Loucy (cell line): Measurements from ENCODE around the gene GAB2.

Source experiments
- H2AFZ ChIP-seq: fragments of 200-600 bp; sonication (generic); 2 replicates; pipeline ENCODE4 v1.6.0; 2016; ENCODE audit warnings: antibody characterized with exemption, mild to moderate bottlenecking, low read length, moderate library complexity
- H3F3A ChIP-seq: fragments of 200-600 bp; 2 replicates; pipeline ENCODE4 v1.6.0; 2016; ENCODE audit warnings: antibody characterized with exemption, low read depth, mild to moderate bottlenecking
- H3K27me3 ChIP-seq: fragments of 200-600 bp; sonication (generic); 2 replicates; pipeline ENCODE4 v1.6.1; 2014; ENCODE audit warnings: low read length, mild to moderate bottlenecking; ENCODE audit not compliant: insufficient read depth, poor library complexity, severe bottlenecking
- H3K36me3 ChIP-seq: fragments of 200-600 bp; sonication (generic); 2 replicates; pipeline ENCODE4 v1.6.1; 2016; ENCODE audit warnings: low read length; ENCODE audit not compliant: insufficient read depth
- H3K4me1 ChIP-seq: fragments of 200-600 bp; sonication (generic); 2 replicates; pipeline ENCODE4 v1.5.1; 2014; ENCODE audit warnings: low read length, mild to moderate bottlenecking; ENCODE audit not compliant: insufficient read depth, poor library complexity, severe bottlenecking
- H3K4me2 ChIP-seq: fragments of 200-600 bp; sonication (generic); 2 replicates; pipeline ENCODE4 v1.6.0; 2014; ENCODE audit warnings: antibody characterized with exemption, low read length, low read depth, mild to moderate bottlenecking; ENCODE audit not compliant: poor library complexity, severe bottlenecking
- H3K4me3 ChIP-seq: fragments of 200-600 bp; sonication (generic); 2 replicates; pipeline ENCODE4 v1.5.1; 2014; ENCODE audit warnings: low read length, mild to moderate bottlenecking, mixed read lengths; ENCODE audit not compliant: poor library complexity, severe bottlenecking
- H3K79me2 ChIP-seq: fragments of 200-600 bp; sonication (generic); 2 replicates; pipeline ENCODE4 v1.6.1; 2014; ENCODE audit warnings: low read length; ENCODE audit not compliant: insufficient read depth
- H3K9ac ChIP-seq: fragments of 200-600 bp; sonication (generic); 2 replicates; pipeline ENCODE4 v1.6.0; 2014; ENCODE audit warnings: mild to moderate bottlenecking, low read depth, low read length, moderate library complexity; ENCODE audit not compliant: poor library complexity, severe bottlenecking
- H3K9me2 ChIP-seq: fragments of 200-600 bp; sonication (generic); replicated peaks from 2 replicates; pipeline ENCODE4 v1.6.1; 2016; ENCODE audit warnings: low read depth, low read length, mixed read lengths
- H3K9me3 ChIP-seq: fragments of 200-600 bp; sonication (generic); 2 replicates; pipeline ENCODE4 v1.6.1; 2014; ENCODE audit warnings: mild to moderate bottlenecking, antibody characterized with exemption, low read length, low read depth; ENCODE audit not compliant: insufficient read depth
- H4K20me1 ChIP-seq: fragments of 200-600 bp; sonication (generic); 2 replicates; pipeline ENCODE4 v1.6.0; 2014; ENCODE audit warnings: antibody characterized with exemption, low read length, mild to moderate bottlenecking; ENCODE audit not compliant: insufficient read depth, poor library complexity, severe bottlenecking
- CTCF ChIP-seq: fragments of 200-600 bp; sonication (generic); conservative IDR thresholded peaks from 2 replicates; pipeline ENCODE4 v1.5.1; 2014; ENCODE audit warnings: mild to moderate bottlenecking, antibody characterized with exemption, low read length
- EZH2phosphoT487 ChIP-seq: fragments of 200-600 bp; IDR thresholded peaks from 2 replicates; pipeline ENCODE4 v1.6.1; 2018; ENCODE audit warnings: antibody characterized with exemption, mild to moderate bottlenecking, moderate library complexity, borderline replicate concordance

GAB2 gene

GRCh38 chr11:78259777-78260487 is 157.7 kb downstream of the GAB2 start:
- H3K79me2 ChIP-seq, result no peaks in the 10 kb centered on the region
- no peak overlapping the region for H3K4me2 ChIP-seq
- H3F3A ChIP-seq, result no peaks in the 10 kb centered on the region
- no peak overlapping the region for H3K4me3 ChIP-seq
- no peaks in the 10 kb centered on the region for H3K27me3 ChIP-seq
- no peaks in the 10 kb centered on the region for H3K4me1 ChIP-seq
- H3K9me2 ChIP-seq, result no peaks in the 10 kb centered on the region
- no peak overlapping the region for H2AFZ ChIP-seq
- no peak overlapping the region for H3K9ac ChIP-seq
- no peaks in the 10 kb centered on the region for H3K36me3 ChIP-seq
- TF ChIP-seq EZH2phosphoT487 (no peak), CTCF (no peak)
- no peaks in the 10 kb centered on the region for H4K20me1 ChIP-seq
- H3K9me3 ChIP-seq, result no peaks in the 10 kb centered on the region

GRCh38 chr11:78257654-78258053 is 160.0 kb downstream of the GAB2 start:
- Histone ChIP-seq H3K4me3 (no peak overlapping the region), H4K20me1 (no peaks in the 10 kb centered on the region), H3K9me2 (no peaks in the 10 kb centered on the region), H3F3A (no peaks in the 10 kb centered on the region), H3K9me3 (no peaks in the 10 kb centered on the region), H3K79me2 (no peaks in the 10 kb centered on the region), H3K4me1 (no peaks in the 10 kb centered on the region), H2AFZ (no peak overlapping the region), H3K36me3 (no peaks in the 10 kb centered on the region), H3K4me2 (no peak overlapping the region), H3K9ac (no peak overlapping the region), H3K27me3 (no peaks in the 10 kb centered on the region)
- TF ChIP-seq CTCF (no peak), EZH2phosphoT487 (no peak)

GRCh38 chr11:78256962-78257361 is 160.7 kb downstream of the GAB2 start:
- no peaks in the 10 kb centered on the region for H3K4me1 ChIP-seq
- H3K9me3 ChIP-seq, result no peaks in the 10 kb centered on the region
- no peaks in the 10 kb centered on the region for H3K36me3 ChIP-seq
- H4K20me1 ChIP-seq, result no peaks in the 10 kb centered on the region
- H2AFZ ChIP-seq, result no peak overlapping the region
- no peaks in the 10 kb centered on the region for H3F3A ChIP-seq
- no peaks in the 10 kb centered on the region for H3K9me2 ChIP-seq
- H3K79me2 ChIP-seq, result no peaks in the 10 kb centered on the region
- no peak overlapping the region for H3K4me2 ChIP-seq
- H3K4me3 ChIP-seq, result no peak overlapping the region
- H3K27me3 ChIP-seq, result no peaks in the 10 kb centered on the region
- H3K9ac ChIP-seq, result no peak overlapping the region
- TF ChIP-seq EZH2phosphoT487 (no peak), CTCF (no peak)
